Stimulated activated CD4-positive, alpha-beta T cell treated with anti-CD3 and anti-CD28 coated beads, Interleukin-12 subunit alpha, Interleukin-12 subunit beta, amount 100 ng/mL, for 4 hours (primary cell): ENCODE measurements around the gene PACS2.

Experiments used
- DNase-seq: peaks from one replicate; pipeline ENCODE4 v3.0.0-alpha.2; 2020

Gene PACS2

DNA sequence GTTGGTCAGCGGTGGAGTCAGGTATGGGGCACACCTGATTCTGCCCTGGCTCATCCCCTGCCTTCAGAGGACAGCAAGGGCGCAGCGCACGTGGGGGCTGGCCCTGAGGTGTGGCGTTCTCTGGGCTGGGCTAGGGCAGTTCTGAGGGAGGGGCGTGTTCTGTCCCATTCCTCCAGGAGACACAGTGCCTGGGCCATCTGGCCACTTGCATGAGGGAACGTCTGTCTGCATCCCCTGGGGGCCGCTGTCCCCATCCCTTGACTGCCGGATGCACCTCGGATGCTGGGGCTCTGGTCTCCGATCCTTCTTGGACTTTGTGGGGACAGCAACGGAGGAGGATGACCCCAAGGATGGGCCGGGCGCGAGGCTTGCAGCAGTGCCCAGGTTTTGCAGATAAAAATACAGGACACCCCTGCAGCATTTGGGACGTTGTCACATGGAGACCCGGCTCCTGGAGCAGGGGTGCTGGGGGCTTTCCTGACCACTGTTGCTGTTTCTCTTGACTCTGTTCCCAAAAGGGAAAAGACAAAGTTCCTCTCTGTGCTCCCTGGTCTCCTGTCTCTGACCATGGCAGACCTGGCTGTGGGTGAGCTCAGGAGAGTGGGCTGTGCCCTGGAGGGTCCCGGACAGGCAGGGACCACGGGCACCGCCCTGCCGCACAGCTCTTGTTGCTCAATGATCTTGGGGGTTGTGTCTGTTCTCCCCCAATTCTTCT, 112.0 kb downstream of the PACS2 start:
- no peak for DNase-seq

GRCh38 chr14:105427412-105427811, 112.9 kb downstream of the PACS2 start:
- DNase-seq: no peak

DNA sequence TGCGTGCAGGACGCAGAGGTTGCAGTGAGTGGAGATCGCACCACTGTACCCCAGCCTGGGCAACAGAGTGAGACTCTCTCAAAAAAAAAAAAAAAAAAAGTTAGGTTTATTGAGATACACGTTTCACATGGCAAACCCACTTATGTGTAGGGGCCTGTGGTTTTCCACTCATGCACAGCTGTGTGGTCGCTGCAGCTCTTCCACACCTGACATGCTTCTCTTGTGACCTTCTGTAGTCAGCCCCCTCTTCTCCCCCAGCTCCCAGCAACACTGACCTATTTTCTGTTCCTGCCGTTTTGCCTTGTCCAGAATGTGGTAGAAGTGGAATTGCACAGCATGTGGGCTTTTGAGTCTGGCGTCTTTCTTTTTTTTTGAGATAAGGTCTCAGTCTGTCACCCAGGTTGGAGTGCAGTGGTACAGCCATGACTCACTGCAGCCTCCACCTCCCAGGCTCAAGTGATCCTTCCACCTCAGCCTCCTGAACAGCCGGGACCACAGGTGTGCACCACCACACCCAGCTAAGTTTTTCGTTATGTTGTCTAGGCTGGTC, 113.5 kb downstream of the PACS2 start:
- DNase-seq: no peak

- no peak for DNase-seq
Observed at GRCh38 chr14:105430042-105430441, 115.5 kb downstream of the PACS2 start.

- DNase-seq: no peak
Observed at GRCh38 chr14:105430565-105430964, 116.0 kb downstream of the PACS2 start.

DNA sequence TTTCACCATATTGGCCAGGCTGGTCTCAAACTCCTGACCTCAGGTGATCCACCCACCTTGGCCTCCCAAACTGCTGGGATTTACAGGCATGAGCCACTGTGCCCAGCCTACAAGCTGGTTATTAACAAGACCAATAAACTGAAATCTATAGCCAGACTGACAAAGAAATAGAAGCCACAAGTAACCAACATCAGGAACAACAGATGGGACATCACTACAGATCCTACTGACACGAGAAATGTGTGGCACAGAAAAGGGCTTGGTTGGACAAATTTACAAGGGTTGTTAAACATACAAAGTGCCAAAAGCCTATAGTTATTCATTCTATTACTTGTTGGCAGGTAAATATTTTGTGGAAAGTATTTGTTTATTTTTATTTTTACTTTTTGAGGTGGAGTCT, 116.7 kb downstream of the PACS2 start:
- no peak for DNase-seq

DNA sequence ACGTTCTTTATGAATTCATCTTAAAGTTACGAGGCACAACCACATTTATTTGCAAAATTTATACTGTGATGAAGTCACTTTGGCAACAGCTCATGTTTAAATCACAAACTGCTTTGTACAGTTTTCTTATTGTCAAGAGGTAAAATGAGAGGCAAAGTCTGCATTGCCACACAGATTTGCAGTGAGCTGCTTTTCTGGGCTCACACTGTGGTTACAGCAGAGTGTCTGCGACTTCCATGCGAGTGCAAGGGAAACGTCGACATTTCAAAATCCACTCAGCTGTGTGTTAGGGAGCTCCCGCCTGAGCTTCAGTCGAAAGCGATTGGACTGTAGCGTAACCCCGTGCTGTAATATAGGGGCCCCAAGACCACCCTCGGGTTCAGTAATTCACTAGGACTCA, 118.1 kb downstream of the PACS2 start:
- no peak for DNase-seq

- DNase-seq: no peak
Observed at GRCh38 chr14:105433161-105433605, 118.6 kb downstream of the PACS2 start.

DNA sequence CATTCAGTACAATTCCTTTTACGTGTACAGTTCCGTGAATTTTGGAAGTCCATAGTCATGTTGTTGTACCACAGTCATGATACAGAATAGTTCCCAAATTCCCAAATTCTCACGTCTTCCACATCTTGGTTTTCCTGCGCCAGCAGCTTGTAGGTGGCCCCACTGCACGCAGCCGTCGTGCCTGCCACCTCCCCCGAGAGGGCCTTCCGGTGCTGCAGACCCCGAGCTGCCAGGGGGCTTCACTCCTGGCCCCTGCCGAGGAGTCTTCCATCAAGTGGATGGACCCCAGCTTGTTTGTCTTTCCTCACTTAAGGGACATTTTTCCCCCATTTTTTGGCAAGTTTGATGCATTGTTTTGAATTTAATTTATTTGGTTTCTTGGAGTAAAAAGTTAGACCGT, 121.9 kb downstream of the PACS2 start:
- no peak for DNase-seq

DNA sequence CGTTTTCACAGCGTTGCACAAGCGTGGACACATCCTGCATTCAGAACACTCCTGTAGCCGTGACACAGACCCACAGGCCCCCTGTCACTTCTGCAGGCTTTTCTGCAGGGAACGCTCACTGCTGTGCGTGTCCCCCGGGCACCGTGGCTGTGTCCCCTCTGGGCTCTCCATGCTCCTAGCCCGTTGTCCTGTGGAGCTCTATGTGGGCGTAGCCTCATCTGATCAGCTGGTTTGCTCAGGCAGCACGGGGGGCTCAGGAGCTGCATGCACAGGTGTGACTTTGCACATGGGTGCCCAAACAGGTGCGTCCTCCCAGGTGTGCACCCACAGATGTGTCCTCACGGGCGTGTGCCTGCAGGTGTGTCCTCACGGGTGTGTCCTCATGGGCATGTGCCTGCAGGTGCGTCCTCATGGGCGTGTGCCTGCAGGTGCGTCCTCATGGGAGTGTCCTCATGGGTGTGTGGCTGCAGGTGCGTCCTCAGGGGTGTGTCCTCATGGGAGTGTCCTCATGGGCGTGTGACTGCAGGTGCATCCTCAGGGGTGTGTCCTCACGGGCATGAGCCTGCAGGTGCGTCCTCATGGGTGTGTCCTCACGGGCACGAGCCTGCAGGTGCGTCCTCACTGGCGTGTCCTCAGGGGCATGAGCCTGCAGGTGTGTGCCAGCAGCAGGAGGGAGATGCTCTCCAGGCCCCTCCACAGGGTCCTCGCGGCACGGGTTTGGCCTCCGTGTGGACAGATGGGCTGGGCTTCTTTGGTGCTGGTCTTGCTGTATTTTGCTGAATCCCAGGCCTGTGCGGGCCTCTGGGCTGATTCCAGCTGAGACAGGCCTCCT, 122.6 kb downstream of the PACS2 start:
- DNase-seq: no peak

DNA sequence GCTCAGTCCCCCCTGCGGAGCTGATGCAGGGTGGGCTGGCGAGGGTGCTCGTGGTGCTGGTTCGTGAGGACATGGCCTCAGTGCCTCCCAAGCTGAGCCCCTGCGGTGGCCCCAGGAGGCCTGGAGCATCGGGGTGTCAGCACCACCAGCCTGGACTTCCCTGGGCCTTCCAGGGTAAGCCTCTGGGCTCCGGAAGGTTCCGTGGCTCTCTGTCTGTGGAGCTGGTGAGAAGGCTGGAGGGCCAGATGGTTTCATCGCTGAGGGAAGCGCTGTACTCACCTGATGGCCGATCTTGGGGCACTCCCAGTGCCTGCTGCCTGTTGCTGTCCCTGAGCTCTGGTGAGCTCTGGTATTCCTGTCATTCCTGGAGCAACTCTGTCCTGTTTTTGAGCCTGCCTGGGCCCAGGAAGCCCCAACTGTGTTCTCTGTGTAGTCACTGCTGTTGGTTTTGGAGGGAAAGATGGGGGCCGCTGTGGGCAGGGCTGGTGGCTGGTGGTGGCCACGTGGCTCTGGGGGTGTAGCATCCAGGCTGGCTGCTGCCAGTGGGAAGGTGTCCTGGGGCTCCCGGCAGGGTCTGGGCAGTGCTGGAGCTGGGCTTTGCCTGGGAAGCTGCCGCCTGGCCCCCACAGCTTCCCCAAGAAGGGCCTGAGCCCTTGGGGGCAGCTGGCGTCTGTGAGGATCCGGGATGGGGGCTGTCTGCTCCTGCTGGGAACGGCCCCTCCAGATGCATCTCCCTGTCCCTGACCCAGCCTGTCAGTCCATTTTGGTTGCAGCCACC, 123.4 kb downstream of the PACS2 start:
- no peak for DNase-seq

- DNase-seq: no peak
Observed at GRCh38 chr14:105439179-105439578, 124.6 kb downstream of the PACS2 start.

GRCh38 chr14:105439710-105440553, 125.4 kb downstream of the PACS2 start:
- DNase-seq: no peak

GRCh38 chr14:105440554-105440900, 126.0 kb downstream of the PACS2 start:
- no peak for DNase-seq

DNA sequence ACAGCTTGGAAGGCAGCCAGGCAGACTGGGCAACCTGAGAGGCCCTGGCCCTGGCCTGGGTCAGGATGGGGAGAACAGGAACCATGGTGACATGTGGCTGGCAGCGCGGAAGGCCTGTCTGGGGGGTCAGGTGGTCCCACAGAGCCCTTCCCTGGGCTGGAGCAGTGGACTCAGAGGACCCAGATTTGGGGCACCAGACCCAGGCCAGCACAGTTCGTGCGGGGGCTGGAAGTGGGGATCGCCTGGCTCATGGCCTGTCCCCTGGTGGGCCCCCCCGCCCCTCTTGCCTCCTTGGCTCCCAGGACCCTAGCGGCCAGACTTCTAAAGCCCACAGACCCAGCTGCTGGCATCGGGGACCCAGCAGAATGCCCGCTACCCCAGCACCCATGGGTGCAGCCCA, 126.4 kb downstream of the PACS2 start:
- no peak for DNase-seq

- DNase-seq: no peak
Observed at GRCh38 chr14:105442125-105442524, 127.6 kb downstream of the PACS2 start.

GRCh38 chr14:105442834-105443233, 128.3 kb downstream of the PACS2 start:
- DNase-seq: no peak

GRCh38 chr14:105444859-105445258, 130.3 kb downstream of the PACS2 start:
- DNase-seq: no peak

DNA sequence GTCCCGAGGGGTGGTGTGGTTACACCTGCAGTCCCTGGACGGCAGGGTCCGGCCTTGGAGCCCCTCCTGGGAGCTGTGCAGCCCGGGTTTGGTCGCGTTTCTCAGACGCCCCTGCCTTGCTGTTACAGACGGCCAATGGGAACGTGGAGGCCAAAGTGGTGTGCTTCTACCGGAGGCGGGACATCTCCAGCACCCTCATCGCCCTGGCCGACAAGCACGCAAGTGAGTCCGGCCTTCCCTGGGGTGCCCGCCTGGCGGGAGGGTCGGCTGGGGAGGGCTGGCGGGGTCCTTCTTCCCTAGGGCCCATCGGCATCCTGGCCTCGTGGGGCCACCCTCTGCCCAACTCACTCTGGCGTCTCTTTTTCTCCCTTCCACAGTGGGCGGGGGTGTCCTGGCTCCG, 130.7 kb downstream of the PACS2 start:
- no peak for DNase-seq

- DNase-seq: no peak
Observed at GRCh38 chr14:105445901-105446845, 131.6 kb downstream of the PACS2 start.

GRCh38 chr14:105446971-105447370, 132.4 kb downstream of the PACS2 start:
- no peak for DNase-seq
